Stimulated activated CD4-positive, alpha-beta T cell treated with anti-CD3 and anti-CD28 coated beads, Interleukin-2, amount 100 ng/mL, for 4 hours (primary cell): ENCODE results near the gene TBL1XR1.
"Not testable (repeated sequence)": the region's sequence is repeated elsewhere in the genome, so short reads cannot be mapped to it uniquely, and the experiment has no call there.

Source experiments
- DNase-seq: peaks from one replicate; pipeline ENCODE4 v3.0.0-alpha.2; 2020; ENCODE audit warnings: low read depth

Gene TBL1XR1

DNA sequence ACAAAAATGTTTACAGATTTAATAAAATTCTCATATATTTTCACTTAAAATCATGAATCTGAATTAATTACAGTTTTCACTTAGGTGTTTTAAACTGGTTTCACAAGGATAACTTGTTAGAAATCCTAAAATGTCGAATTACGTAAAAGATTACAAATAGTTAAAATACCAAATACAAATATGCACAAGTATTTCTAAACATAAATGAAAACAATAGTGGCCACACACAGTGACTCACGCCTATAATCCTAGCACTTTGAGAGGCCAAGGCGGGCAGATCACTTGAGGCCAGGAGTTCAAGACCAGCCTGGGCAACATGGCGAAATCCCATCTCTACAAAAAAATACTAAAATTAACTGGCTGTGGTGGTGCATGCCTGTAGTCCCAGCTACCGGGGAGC is 10.9 kb upstream of the TBL1XR1 start:
- DNase-seq: no peak

- no peak for DNase-seq
Measured at GRCh38 chr3:177206936-177207335, 9.7 kb upstream of the TBL1XR1 start.

DNA sequence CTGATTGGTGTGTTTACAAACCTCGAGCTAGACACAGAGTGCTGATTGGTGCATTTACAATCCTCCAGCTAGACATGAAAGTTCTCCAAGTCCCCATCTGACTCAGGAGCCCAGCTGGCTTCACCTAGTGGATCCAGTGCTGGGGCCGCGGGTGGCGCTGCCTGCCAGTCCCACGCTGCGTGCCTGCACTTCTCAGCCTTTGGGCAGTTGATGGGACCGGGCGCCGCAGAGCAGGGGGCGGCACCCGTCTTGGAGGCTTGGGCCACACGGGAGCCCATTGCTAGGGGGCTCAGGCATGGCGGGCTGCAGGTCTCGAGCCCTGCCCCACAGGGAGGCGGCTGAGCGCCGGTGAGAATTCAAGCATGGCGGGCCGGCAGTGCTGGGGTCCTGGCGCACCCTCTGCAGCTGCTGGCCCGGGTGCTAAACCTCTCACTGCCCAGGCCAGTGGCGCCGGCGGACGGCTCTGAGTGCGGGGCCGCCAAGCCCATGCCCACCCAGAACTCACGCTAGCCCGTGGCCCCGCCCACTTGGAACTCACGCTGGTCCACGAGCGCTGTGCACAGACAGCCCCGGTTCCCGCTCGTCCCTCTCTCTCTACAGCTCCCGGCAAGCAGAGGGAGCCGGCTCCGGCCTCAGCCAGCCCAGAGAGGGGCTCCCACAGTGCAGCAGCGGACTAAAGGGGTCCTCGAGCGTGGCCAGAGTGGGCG is 6.6 kb upstream of the TBL1XR1 start:
- DNase-seq: no peak

- not testable (repeated sequence) for DNase-seq
Measured at GRCh38 chr3:177203016-177203415, 5.7 kb upstream of the TBL1XR1 start.

- DNase-seq: peak; percentile 41
Measured at GRCh38 chr3:177201700-177202397, 4.6 kb upstream of the TBL1XR1 start.

GRCh38 chr3:177199206-177199760 is 2.0 kb upstream of the TBL1XR1 start:
- DNase-seq: no peak

- DNase-seq: no peak
Measured at GRCh38 chr3:177197727-177198460, 612 bp upstream of the TBL1XR1 start.

DNA sequence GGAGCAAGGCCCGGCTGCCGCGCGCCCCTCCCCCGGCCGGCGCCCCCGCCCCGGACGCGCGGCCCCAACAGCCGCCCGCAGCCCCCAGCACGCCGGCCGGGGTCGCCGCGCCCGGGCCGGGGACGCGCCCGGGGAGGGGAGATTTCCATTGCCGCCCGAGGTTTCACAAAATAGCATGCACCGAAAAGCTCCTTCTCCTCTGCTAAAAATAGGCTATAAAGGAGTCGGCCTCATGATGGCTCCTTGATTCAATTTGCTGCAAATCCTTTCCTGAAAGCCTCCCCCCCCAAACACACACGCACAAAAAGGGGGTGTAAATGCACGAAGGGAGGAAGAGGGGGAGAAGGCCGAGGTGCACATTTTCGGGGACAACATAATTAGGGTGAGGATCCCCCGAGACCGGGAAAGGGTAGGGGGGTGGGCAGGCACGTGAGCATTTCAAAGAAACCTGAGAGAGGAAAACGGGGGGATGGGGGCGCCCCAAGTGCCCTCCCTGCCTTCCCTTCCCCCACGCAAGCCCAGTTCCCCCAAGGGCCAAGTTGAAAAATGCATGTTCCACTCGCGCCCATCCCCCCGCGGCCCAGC is 734 bp downstream of the TBL1XR1 start:
- no peak for DNase-seq

DNA sequence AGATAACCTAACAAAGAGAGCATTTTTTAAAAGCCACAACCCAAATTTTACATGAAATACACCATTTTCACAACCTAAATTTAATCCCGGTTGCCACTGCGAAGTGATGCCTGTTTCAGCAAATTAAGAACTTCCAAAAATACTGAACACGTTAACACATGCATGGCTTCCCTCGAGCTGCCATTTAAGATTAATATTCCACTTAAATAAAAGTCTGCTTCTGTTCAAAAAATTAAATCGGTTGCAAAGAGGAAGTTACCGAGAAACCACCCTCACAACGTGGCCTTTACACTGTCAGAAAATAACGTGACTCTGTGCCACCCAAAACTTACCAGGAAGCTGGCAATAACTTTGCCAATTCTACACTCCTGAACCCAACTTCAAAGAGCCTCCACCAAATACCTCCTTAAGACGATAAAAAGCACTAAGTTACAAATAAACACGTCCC is 1.2 kb downstream of the TBL1XR1 start:
- DNase-seq: peak; percentile 18

DNA sequence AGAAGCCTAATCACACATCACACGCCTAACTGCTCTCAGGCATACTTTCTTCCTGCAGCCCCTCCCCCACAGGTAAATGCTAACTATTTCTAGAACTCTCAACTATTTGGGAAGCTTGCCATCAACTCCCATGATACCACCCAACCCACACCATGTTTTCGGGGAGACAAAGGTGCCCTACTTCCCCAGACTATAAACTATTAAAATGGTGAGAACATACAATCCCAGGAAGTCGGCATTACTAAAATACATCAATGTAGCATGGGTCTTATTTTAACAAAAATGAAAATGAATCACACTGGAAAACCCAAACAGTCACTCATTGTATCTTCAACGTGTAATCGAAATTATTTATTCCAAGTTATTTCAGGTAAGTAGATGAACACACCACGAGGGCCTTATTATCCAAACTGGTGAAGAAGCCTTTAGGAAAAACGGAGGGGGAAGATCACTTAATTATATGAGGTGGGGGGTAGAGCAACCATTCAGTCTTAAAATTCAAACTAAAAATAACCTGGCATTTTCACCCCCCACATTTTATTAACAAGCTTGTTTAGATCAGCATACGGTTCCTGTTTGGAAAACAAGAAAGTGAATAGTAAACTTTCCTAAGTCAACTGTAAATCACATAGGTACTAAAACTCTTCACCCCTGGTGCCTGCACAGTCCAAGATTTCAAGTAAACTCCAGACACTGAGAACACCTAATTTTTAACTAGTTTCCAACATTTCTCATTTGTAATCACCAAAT is 1.9 kb downstream of the TBL1XR1 start:
- DNase-seq: no peak

DNA sequence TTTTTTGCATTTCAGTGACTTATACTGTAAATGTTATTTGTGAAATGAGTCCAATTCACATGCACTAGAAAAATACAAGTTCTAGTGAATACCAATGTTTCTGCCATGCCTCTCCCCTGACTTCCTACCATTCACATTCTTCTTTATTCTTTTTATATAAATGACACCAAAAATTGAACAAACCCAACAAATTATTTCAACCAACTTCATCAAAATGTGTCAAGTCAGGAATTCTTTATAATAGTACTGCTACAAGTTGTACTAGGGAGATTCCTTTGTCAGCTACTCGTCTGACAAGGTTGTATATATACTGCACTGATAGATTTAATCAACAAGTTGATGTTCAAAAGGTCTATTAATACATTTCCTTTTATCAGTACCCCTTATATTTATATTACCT is 3.0 kb downstream of the TBL1XR1 start:
- DNase-seq: no peak

DNA sequence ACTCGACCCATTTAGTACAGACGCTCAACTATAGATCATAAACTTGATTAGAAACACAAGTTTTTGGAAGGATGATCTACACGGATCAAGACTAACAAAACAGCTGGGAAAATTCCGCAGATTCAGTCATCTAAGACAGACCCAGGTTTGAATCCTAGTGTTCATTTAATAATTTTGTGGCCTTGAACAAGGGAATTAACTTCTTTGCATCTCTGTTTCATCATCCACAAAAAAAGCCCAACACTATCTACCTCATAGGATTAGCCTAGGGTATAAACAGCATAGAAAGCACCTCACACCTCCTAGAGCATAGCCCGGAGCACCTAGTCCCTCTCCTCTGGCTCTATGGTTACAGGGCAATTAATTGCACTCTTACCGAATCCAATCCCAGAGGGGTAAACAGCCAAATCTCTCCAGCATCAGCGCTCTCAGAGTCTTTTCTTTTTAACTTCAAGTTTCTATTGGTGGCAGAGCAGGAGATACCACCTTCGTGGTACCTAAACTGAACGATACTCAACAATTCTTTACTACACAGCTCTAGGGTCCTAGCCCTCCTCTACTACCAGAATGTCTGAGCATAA is 3.5 kb downstream of the TBL1XR1 start:
- no peak for DNase-seq

DNA sequence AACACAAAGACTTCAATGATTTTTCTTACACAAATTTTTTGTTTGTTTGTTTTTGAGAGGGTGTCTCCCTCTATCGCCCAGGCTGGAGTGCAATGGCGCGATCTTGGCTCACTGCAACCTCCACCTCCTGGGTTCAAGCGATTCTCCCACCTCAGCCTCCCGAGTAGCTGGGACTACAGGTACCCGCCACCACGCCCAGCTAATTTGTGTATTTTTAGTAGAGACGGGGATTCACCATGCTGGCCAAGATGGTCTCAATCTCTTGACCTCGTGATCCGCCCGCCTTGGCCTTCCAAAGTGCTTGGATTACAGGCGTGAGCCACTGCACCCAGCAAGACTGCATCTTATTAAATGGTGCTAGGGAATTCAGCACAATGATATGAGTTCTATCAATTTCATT is 4.0 kb downstream of the TBL1XR1 start:
- not testable (repeated sequence) for DNase-seq

- DNase-seq: no peak
Measured at GRCh38 chr3:177190756-177191681, 6.3 kb downstream of the TBL1XR1 start.

- DNase-seq: not testable (repeated sequence)
Measured at GRCh38 chr3:177190184-177190583, 7.1 kb downstream of the TBL1XR1 start.

DNA sequence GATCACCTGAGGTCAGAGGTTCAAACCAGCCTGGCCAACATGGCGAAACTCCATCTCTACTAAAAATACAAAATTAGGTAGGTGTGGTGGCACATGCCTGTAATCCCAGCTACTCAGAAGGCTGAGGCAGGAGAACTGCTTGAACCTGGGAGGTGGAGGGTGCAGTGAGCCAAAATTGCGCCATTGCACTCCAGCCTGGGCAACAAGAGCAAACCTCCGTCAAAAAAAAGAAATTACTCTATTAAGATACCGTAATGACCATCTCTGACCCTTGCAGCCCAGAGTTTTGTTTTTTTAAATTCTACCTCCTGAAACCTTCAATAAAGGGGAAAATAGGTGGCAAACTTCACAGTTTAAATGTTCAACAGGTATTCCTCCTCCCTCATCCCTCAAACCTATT is 9.0 kb downstream of the TBL1XR1 start:
- DNase-seq: not testable (repeated sequence)

- no peak for DNase-seq
Measured at GRCh38 chr3:177186306-177186705, 11.0 kb downstream of the TBL1XR1 start.

- DNase-seq: no peak
Measured at GRCh38 chr3:177185035-177185574, 12.2 kb downstream of the TBL1XR1 start.

GRCh38 chr3:177184602-177185001 is 12.7 kb downstream of the TBL1XR1 start:
- DNase-seq: not testable (repeated sequence)

GRCh38 chr3:177182352-177182751 is 14.9 kb downstream of the TBL1XR1 start:
- DNase-seq: no peak
